ENCODE measurements around the gene GPR107. TPM values are rescaled to one million over a fixed set of nuclear protein-coding genes. Genes with fewer than 3 reads are reported as not detected.

Gene GPR107
- total RNA-seq (2021) (33.2 to 36.4 TPM (median 34.7 TPM) in 3 replicates), Bru-seq, nascent RNA (percentile 70 among the genes with signal in this experiment)
- long read RNA-seq, experiment 1, full-length matches to known transcripts, result 29 of 99 reads
- long read RNA-seq, experiment 1, partial matches to known transcripts, result 58 of 99 reads
- long read RNA-seq, experiment 1, other reads (novel, unspliced or antisense), result 12 of 99 reads
- long read RNA-seq, experiment 2, full-length matches to known transcripts, result 7 of 53 reads
- long read RNA-seq, experiment 2, partial matches to known transcripts, result 1 of 53 reads
- long read RNA-seq, experiment 2, other reads (novel, unspliced or antisense), result 45 of 53 reads
- long read RNA-seq, experiment 3, full-length matches to known transcripts, result 7 of 13 reads
- long read RNA-seq, experiment 3, partial matches to known transcripts, result 6 of 13 reads
- long read RNA-seq, experiment 3, other reads (novel, unspliced or antisense), result 0 of 13 reads

DNA sequence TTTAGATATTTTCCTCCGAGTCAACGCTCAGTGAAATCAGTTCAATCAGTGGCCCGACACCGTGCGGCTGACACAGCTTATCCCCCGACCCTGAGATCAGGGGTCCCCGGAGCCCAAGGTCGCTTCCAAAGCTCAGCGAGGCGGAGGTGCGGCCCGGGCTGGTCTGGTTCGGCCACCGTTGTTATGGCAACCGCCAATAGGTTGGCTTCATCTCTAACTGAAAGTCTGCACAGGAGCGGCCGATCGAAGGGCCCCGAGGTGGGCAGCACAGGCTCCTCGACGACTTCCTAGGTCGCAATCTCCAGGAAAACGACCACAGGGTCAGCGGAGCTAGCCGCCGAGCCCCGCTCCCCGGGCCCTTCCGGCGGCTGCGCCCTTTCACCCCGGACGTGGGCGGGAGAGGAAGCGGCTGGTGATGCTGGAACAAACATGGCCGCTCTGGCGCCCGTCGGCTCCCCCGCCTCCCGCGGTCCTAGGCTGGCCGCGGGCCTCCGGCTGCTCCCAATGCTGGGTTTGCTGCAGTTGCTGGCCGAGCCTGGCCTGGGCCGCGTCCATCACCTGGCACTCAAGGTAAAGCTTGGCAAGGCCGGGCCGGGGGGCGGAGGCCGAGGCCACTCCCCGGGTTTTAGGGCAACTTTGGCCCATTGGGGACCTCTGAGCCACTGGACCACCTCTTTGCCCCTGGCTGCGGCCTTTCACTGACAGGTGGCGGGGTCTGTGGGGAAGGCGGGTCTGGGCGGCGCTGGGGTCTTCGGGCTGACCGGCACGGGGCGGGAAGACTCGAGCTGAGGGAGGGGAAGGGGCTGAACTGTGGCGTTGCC, at the start of gene GPR107:
Gene GPR107 (plus strand): TSS at position 403 of the 821 bp plus-strand sequence. CDS start 27 bp downstream, at position 430.
- no peaks in the 10 kb centered on the region for H3K36me3 Mint-ChIP-seq
- no peaks in the 10 kb centered on the region for H3K9me3 Mint-ChIP-seq
- ChIA-PET POLR2A (interaction anchor here (0.7 to 1.0 kb wide), 2 partner anchors 8 to 219 kb away, joined by 4 read pairs; no protein-coding TSS in a partner anchor), CTCF (interaction anchor here (0.7 to 1.8 kb wide), 9 partner anchors 11 to 380 kb away, joined by 3 to 5 read pairs (median 4); partner anchors contain the start of gene FNBP1)
- DNase-seq (ENCODE audit: low spot score) (peak; percentile 74), ATAC-seq (peak; percentile 88)
- no peaks in the 10 kb centered on the region for H3K27me3 Mint-ChIP-seq (ENCODE audit: low read depth)
- peak within 1 kb of the TSS; percentile 91 for H3K27ac Mint-ChIP-seq
- H3K4me1 Mint-ChIP-seq, result peaks cover 34% of the 10 kb centered on the region
- H3K4me3 Mint-ChIP-seq, result peak within 1 kb of the TSS; percentile 92
- TF ChIP-seq MXD4 (CRISPR knock-in tag; IDR thresholded peaks at IDR 0.05; ENCODE audit: borderline replicate concordance), result no peak
- no peak for TF ChIP-seq ZNF317 (CRISPR knock-in tag; IDR thresholded peaks at IDR 0.05; ENCODE audit: borderline replicate concordance, low read depth)
- TF ChIP-seq ESRRA (CRISPR knock-in tag; IDR thresholded peaks at IDR 0.05; ENCODE audit: borderline replicate concordance), result 0 out of 2 replicates have a peak, but pooled peaks have one; percentile 27
- TF ChIP-seq ZNF232 (CRISPR knock-in tag; IDR thresholded peaks at IDR 0.05), result no peak
- no peak for TF ChIP-seq HMGA2 (CRISPR knock-in tag; IDR thresholded peaks at IDR 0.05)
- no peak for TF ChIP-seq SMAD3 (CRISPR knock-in tag; IDR thresholded peaks at IDR 0.05; ENCODE audit: borderline replicate concordance)
- TF ChIP-seq, protein P1, sequence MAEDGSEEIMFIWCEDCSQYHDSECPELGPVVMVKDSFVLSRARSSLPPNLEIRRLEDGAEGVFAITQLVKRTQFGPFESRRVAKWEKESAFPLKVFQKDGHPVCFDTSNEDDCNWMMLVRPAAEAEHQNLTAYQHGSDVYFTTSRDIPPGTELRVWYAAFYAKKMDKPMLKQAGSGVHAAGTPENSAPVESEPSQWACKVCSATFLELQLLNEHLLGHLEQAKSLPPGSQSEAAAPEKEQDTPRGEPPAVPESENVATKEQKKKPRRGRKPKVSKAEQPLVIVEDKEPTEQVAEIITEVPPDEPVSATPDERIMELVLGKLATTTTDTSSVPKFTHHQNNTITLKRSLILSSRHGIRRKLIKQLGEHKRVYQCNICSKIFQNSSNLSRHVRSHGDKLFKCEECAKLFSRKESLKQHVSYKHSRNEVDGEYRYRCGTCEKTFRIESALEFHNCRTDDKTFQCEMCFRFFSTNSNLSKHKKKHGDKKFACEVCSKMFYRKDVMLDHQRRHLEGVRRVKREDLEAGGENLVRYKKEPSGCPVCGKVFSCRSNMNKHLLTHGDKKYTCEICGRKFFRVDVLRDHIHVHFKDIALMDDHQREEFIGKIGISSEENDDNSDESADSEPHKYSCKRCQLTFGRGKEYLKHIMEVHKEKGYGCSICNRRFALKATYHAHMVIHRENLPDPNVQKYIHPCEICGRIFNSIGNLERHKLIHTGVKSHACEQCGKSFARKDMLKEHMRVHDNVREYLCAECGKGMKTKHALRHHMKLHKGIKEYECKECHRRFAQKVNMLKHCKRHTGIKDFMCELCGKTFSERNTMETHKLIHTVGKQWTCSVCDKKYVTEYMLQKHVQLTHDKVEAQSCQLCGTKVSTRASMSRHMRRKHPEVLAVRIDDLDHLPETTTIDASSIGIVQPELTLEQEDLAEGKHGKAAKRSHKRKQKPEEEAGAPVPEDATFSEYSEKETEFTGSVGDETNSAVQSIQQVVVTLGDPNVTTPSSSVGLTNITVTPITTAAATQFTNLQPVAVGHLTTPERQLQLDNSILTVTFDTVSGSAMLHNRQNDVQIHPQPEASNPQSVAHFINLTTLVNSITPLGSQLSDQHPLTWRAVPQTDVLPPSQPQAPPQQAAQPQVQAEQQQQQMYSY (CRISPR knock-in tag; IDR thresholded peaks at IDR 0.05), result peak; percentile 29; the same call in 1 of the 2 replicates
- TF ChIP-seq, protein P2, sequence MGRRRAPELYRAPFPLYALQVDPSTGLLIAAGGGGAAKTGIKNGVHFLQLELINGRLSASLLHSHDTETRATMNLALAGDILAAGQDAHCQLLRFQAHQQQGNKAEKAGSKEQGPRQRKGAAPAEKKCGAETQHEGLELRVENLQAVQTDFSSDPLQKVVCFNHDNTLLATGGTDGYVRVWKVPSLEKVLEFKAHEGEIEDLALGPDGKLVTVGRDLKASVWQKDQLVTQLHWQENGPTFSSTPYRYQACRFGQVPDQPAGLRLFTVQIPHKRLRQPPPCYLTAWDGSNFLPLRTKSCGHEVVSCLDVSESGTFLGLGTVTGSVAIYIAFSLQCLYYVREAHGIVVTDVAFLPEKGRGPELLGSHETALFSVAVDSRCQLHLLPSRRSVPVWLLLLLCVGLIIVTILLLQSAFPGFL (CRISPR knock-in tag; IDR thresholded peaks at IDR 0.05; ENCODE audit: borderline replicate concordance), result no peak
- TF ChIP-seq, protein P3, sequence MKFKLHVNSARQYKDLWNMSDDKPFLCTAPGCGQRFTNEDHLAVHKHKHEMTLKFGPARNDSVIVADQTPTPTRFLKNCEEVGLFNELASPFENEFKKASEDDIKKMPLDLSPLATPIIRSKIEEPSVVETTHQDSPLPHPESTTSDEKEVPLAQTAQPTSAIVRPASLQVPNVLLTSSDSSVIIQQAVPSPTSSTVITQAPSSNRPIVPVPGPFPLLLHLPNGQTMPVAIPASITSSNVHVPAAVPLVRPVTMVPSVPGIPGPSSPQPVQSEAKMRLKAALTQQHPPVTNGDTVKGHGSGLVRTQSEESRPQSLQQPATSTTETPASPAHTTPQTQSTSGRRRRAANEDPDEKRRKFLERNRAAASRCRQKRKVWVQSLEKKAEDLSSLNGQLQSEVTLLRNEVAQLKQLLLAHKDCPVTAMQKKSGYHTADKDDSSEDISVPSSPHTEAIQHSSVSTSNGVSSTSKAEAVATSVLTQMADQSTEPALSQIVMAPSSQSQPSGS (CRISPR knock-in tag; IDR thresholded peaks at IDR 0.05; ENCODE audit: borderline replicate concordance, low read depth), result no peak
- no peak for TF ChIP-seq TP53 (CRISPR knock-in tag; IDR thresholded peaks at IDR 0.05)
- peak; percentile 77; the same call in 1 of the 2 replicates for TF ChIP-seq NR2C2 (CRISPR knock-in tag; IDR thresholded peaks at IDR 0.05)
- TF ChIP-seq, protein P4, sequence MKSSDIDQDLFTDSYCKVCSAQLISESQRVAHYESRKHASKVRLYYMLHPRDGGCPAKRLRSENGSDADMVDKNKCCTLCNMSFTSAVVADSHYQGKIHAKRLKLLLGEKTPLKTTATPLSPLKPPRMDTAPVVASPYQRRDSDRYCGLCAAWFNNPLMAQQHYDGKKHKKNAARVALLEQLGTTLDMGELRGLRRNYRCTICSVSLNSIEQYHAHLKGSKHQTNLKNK (CRISPR knock-in tag; IDR thresholded peaks at IDR 0.05), result no peak
- TF ChIP-seq ZNF396 (CRISPR knock-in tag; IDR thresholded peaks at IDR 0.05; ENCODE audit: borderline replicate concordance), result no peak
- TF ChIP-seq ZNF219 (CRISPR knock-in tag; IDR thresholded peaks at IDR 0.05; ENCODE audit: borderline replicate concordance), result no peak
- TF ChIP-seq, protein P5, sequence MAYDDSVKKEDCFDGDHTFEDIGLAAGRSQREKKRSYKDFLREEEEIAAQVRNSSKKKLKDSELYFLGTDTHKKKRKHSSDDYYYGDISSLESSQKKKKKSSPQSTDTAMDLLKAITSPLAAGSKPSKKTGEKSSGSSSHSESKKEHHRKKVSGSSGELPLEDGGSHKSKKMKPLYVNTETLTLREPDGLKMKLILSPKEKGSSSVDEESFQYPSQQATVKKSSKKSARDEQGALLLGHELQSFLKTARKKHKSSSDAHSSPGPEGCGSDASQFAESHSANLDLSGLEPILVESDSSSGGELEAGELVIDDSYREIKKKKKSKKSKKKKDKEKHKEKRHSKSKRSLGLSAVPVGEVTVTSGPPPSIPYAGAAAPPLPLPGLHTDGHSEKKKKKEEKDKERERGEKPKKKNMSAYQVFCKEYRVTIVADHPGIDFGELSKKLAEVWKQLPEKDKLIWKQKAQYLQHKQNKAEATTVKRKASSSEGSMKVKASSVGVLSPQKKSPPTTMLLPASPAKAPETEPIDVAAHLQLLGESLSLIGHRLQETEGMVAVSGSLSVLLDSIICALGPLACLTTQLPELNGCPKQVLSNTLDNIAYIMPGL (CRISPR knock-in tag; IDR thresholded peaks at IDR 0.05), result peak; percentile 89; the same call in 1 of the 2 replicates
- TF ChIP-seq NR1H2 (CRISPR knock-in tag; IDR thresholded peaks at IDR 0.05), result no peak
- TF ChIP-seq, protein P6, sequence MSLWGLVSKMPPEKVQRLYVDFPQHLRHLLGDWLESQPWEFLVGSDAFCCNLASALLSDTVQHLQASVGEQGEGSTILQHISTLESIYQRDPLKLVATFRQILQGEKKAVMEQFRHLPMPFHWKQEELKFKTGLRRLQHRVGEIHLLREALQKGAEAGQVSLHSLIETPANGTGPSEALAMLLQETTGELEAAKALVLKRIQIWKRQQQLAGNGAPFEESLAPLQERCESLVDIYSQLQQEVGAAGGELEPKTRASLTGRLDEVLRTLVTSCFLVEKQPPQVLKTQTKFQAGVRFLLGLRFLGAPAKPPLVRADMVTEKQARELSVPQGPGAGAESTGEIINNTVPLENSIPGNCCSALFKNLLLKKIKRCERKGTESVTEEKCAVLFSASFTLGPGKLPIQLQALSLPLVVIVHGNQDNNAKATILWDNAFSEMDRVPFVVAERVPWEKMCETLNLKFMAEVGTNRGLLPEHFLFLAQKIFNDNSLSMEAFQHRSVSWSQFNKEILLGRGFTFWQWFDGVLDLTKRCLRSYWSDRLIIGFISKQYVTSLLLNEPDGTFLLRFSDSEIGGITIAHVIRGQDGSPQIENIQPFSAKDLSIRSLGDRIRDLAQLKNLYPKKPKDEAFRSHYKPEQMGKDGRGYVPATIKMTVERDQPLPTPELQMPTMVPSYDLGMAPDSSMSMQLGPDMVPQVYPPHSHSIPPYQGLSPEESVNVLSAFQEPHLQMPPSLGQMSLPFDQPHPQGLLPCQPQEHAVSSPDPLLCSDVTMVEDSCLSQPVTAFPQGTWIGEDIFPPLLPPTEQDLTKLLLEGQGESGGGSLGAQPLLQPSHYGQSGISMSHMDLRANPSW (CRISPR knock-in tag; conservative IDR thresholded peaks at IDR 0.05; ENCODE audit: low read depth), result no peak
- TF ChIP-seq TCF7 (CRISPR knock-in tag; IDR thresholded peaks at IDR 0.05; ENCODE audit: low read depth), result no peak
- no peak for TF ChIP-seq ZNF423 (CRISPR knock-in tag; IDR thresholded peaks at IDR 0.05)
- TF ChIP-seq, protein P7, sequence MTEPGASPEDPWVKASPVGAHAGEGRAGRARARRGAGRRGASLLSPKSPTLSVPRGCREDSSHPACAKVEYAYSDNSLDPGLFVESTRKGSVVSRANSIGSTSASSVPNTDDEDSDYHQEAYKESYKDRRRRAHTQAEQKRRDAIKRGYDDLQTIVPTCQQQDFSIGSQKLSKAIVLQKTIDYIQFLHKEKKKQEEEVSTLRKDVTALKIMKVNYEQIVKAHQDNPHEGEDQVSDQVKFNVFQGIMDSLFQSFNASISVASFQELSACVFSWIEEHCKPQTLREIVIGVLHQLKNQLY (CRISPR knock-in tag; IDR thresholded peaks at IDR 0.05), result 0 out of 2 replicates have a peak, but pooled peaks have one; percentile 44
- TF ChIP-seq ZBTB21 (CRISPR knock-in tag; IDR thresholded peaks at IDR 0.05; ENCODE audit: borderline replicate concordance), result no peak
- no peak for TF ChIP-seq ATF1 (CRISPR knock-in tag; IDR thresholded peaks at IDR 0.05)

All from WTC11 (cell line).